ENCODE measurements around the gene C12orf50. TPM values are rescaled to one million over a fixed set of nuclear protein-coding genes. Genes with fewer than 3 reads are reported as not detected.
"Not testable (repeated sequence)": the region's sequence is repeated elsewhere in the genome, so short reads cannot be mapped to it uniquely, and the experiment has no call there.

Gene C12orf50
- total RNA-seq, 2 donors from 2014 or later: not detected

GRCh38 chr12:87960566-87960965 is 68.6 kb downstream of the C12orf50 start:
- ATAC-seq (no peak), DNase-seq (no peak)
- Histone ChIP-seq H3K4me1 (no peaks in the 10 kb centered on the region), H3K27ac (no peak overlapping the region), H3K27me3 (no peaks in the 10 kb centered on the region), H3K36me3 (replicated peaks in 1 of 2; ENCODE audit: insufficient read depth in 1 of 2, low read depth in 2 of 2) (no peaks in the 10 kb centered on the region), H3K4me3 (no peak overlapping the region), H3K9me3 (no peaks in the 10 kb centered on the region)
- TF ChIP-seq CTCF (IDR thresholded peaks at IDR 0.05) (no peak), POLR2A (IDR thresholded peaks at IDR 0.05) (no peak)
- intact Hi-C loops (cut with DNase I): no loop called here
- 39 to 43% methylated on average over 2 of the region's 2 CpGs for WGBS, 2 donors

GRCh38 chr12:87954028-87954427 is 75.2 kb downstream of the C12orf50 start:
- WGBS, 2 donors: 88 to 92% methylated on average over 7 of the region's 7 CpGs
- H3K9me3 ChIP-seq; ATAC-seq; intact Hi-C loops (cut with DNase I); H3K36me3 ChIP-seq (replicated peaks in 1 of 2; ENCODE audit: insufficient read depth in 1 of 2, low read depth in 2 of 2); H3K27ac ChIP-seq; H3K4me3 ChIP-seq; H3K4me1 ChIP-seq; DNase-seq; H3K27me3 ChIP-seq: not testable (repeated sequence)

- Histone ChIP-seq H3K4me1 (no peaks in the 10 kb centered on the region), H3K9me3 (no peaks in the 10 kb centered on the region), H3K27ac (no peak overlapping the region), H3K27me3 (no peaks in the 10 kb centered on the region), H3K36me3 (replicated peaks in 1 of 2; ENCODE audit: insufficient read depth in 1 of 2, low read depth in 2 of 2) (no peaks in the 10 kb centered on the region), H3K4me3 (no peak overlapping the region)
- TF ChIP-seq CTCF (IDR thresholded peaks at IDR 0.05) (peak in 5 of 7 experiments; percentile 16 to 33 (median 31)), POLR2A (IDR thresholded peaks at IDR 0.05) (no peak)
- ATAC-seq (no peak), DNase-seq (no peak)
- WGBS, 2 donors: 0 to 4% methylated on average over 3 of the region's 3 CpGs
- intact Hi-C loops (cut with DNase I): no loop called here
Observed at GRCh38 chr12:87953256-87953860, 75.8 kb downstream of the C12orf50 start.

GRCh38 chr12:87952850-87953249 is 76.4 kb downstream of the C12orf50 start:
- intact Hi-C loops (cut with DNase I): no loop called here
- H3K9me3 ChIP-seq: no peaks in the 10 kb centered on the region
- no peak for DNase-seq
- no peaks in the 10 kb centered on the region for H3K27me3 ChIP-seq
- ATAC-seq: no peak
- no peak overlapping the region for H3K27ac ChIP-seq
- WGBS, 2 donors: 43 to 47% methylated on average over 5 of the region's 5 CpGs
- no peaks in the 10 kb centered on the region for H3K36me3 ChIP-seq (replicated peaks in 1 of 2; ENCODE audit: insufficient read depth in 1 of 2, low read depth in 2 of 2)
- no peaks in the 10 kb centered on the region for H3K4me1 ChIP-seq
- H3K4me3 ChIP-seq: no peak overlapping the region
- TF ChIP-seq CTCF (IDR thresholded peaks at IDR 0.05) (no peak), POLR2A (IDR thresholded peaks at IDR 0.05) (no peak)

GRCh38 chr12:87952223-87952622 is 77.0 kb downstream of the C12orf50 start:
- ATAC-seq (no peak), DNase-seq (no peak)
- Histone ChIP-seq H3K9me3 (no peaks in the 10 kb centered on the region), H3K4me1 (no peaks in the 10 kb centered on the region), H3K4me3 (no peak overlapping the region), H3K36me3 (replicated peaks in 1 of 2; ENCODE audit: insufficient read depth in 1 of 2, low read depth in 2 of 2) (no peaks in the 10 kb centered on the region), H3K27ac (no peak overlapping the region), H3K27me3 (no peaks in the 10 kb centered on the region)
- TF ChIP-seq CTCF (IDR thresholded peaks at IDR 0.05) (no peak), POLR2A (IDR thresholded peaks at IDR 0.05) (no peak)
- WGBS, 2 donors: 48 to 75% methylated on average over 2 of the region's 2 CpGs
- intact Hi-C loops (cut with DNase I): no loop called here
